Astrocyte of the spinal cord (primary cell): Measurements from ENCODE around the gene ZC3H18.

ENCODE experiments used
- DNase-seq: peaks from one replicate; pipeline ENCODE4 v3.0.0; 2011; ENCODE audit warnings: low read depth, low spot score
- H3K4me3 ChIP-seq: 2 replicates; pipeline ENCODE4 v1.5.1; 2011; ENCODE audit warnings: low read depth, mild to moderate bottlenecking, low read length, moderate library complexity
- CTCF ChIP-seq: IDR thresholded peaks from 2 replicates; pipeline ENCODE4 v1.5.1; 2012; ENCODE audit warnings: low read depth, mild to moderate bottlenecking, low read length, inconsistent platforms
- in situ Hi-C: cut with HindIII; loops from 2 replicates; pipeline ENCODE4 v1.10.0; 2017; ENCODE audit warnings: low sequenced_read_pairs

The ZC3H18 gene

DNA sequence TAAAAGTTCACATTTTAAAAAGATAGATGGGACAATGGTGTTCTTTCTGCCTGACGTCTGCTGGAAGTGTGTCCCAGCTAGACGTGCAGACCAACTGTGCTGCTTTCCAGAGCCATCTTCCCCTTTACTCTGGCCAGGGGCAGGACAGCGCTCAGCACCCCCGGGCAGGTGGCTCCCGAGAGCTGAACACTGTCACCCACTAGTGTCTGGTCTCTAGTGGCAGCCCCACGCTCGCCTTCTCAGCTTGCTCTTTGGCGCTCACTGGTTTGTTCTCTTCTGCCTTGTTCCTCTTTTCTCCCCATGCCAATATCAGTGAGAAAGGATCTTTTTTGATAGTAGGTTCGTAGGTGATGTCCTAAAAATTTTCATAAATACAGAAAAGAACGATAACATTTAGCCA is 25.7 kb downstream of the ZC3H18 start:
- H3K4me3 ChIP-seq: no peak overlapping the region
- no peak for TF ChIP-seq CTCF
- no peak for DNase-seq
- in situ Hi-C loops: no loop called here

GRCh38 chr16:88596483-88596882 is 26.3 kb downstream of the ZC3H18 start:
- no peak for TF ChIP-seq CTCF
- in situ Hi-C loops: no loop called here
- peak; percentile 5 for DNase-seq
- no peak overlapping the region for H3K4me3 ChIP-seq

GRCh38 chr16:88597856-88598491 is 27.8 kb downstream of the ZC3H18 start:
- no peak for DNase-seq
- TF ChIP-seq CTCF: no peak
- no peak overlapping the region for H3K4me3 ChIP-seq
- in situ Hi-C loops: no loop called here

GRCh38 chr16:88599092-88599733 is 29.0 kb downstream of the ZC3H18 start:
- in situ Hi-C loops: no loop called here
- DNase-seq: peak; percentile 2
- H3K4me3 ChIP-seq: no peak overlapping the region
- TF ChIP-seq CTCF: no peak

DNA sequence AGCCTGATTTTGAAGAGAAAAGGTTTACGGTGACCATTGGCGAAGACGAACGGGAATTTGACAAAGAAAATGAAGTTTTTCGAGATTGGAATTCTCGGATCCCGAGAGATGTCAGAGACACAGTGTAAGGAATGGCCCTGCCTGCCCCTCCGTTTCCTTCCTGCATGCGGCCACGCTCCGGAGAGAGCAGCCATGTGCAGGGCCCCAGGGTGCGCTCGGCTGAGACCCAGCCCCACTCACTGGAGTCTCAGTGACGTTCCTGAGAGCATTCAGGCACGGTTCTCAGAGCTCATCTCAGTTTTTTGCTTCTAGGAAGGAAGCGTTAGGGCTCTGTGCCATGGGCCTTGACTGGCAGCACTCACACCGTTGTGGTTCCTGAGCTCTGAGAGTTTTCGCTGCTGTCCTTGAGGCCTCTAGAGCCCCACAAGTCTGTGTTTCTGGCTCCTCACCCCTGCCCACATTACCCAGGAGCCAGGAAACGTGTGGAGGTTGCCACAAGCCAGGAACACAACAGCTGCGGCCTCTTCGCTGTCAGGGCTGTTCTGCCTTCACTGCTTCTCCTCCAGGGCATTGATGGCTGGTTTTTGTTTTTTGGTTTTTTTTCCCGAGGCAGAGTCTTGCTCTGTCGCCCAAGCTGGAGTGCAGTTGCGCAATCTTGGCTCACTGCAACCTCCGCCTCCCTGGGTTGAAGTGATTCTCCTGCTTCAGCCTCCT is 29.8 kb downstream of the ZC3H18 start:
- TF ChIP-seq CTCF: no peak
- no peak for DNase-seq
- H3K4me3 ChIP-seq: no peak overlapping the region
- in situ Hi-C loops: no loop called here

GRCh38 chr16:88600539-88600896 is 30.3 kb downstream of the ZC3H18 start:
- no peak overlapping the region for H3K4me3 ChIP-seq
- in situ Hi-C loops: no loop called here
- no peak for TF ChIP-seq CTCF
- no peak for DNase-seq
